Cardiac muscle cell (in vitro differentiated cells and primary cell): ENCODE results near the gene LINC00632. TPM values are rescaled to one million over a fixed set of nuclear protein-coding genes. Genes with fewer than 3 reads are reported as not detected.

ENCODE experiments used
- DNase-seq, 2 donors: peaks; one replicate each; pipeline versions ENCODE4 v3.0.0 to v3.0.0-alpha.2; 2010 to 2017; ENCODE audit warnings: low read depth in 1 of 2, low spot score in 1 of 2
- H3K27ac ChIP-seq: fragments of 200-600 bp; sonication (generic); 2 replicates; pipeline ENCODE4 v1.5.1; 2016
- H3K27me3 ChIP-seq: fragments of 200-600 bp; sonication (generic); 2 replicates; pipeline ENCODE4 v1.6.0; 2016; ENCODE audit warnings: control low read depth
- H3K36me3 ChIP-seq: fragments of 200-600 bp; sonication (generic); 2 replicates; pipeline ENCODE4 v1.5.1; 2016; ENCODE audit warnings: control low read depth
- H3K4me1 ChIP-seq: fragments of 200-600 bp; sonication (generic); 2 replicates; pipeline ENCODE4 v1.8.1; 2017; ENCODE audit warnings: low read depth, mild to moderate bottlenecking, mixed run types
- H3K4me3 ChIP-seq: fragments of 200-600 bp; sonication (generic); 2 replicates; pipeline ENCODE4 v1.5.1; 2016; ENCODE audit warnings: mild to moderate bottlenecking
- H3K9me3 ChIP-seq: fragments of 200-600 bp; sonication (generic); 2 replicates; pipeline ENCODE4 v1.5.1; 2017; ENCODE audit warnings: low read depth, mild to moderate bottlenecking, control low read depth
- polyA plus RNA-seq: library from polyadenylated mRNA; unstranded; fragments of >200 nt; fragmentation: Nextera tagmentation; extraction: Ambion mirVana; gene quantifications from 2 replicates; pipeline ENCODE4 v1.2.1, GENCODE V29; 2016
- total RNA-seq: library from RNA; depleted of rRNA; stranded (reverse); fragments of >200 nt; gene quantifications from 2 replicates; pipeline ENCODE4 v1.2.3, GENCODE V29; 2016
- TF ChIP-seq, protein P1 (sequence below): IDR thresholded peaks from 2 replicates; pipeline ENCODE4 v1.5.1; 2012; ENCODE audit warnings: low read depth, mild to moderate bottlenecking, low read length

Gene LINC00632
- total and polyA plus RNA-seq, 2 experiments from 2014 or later = 6.5 to 9.4 TPM

DNA sequence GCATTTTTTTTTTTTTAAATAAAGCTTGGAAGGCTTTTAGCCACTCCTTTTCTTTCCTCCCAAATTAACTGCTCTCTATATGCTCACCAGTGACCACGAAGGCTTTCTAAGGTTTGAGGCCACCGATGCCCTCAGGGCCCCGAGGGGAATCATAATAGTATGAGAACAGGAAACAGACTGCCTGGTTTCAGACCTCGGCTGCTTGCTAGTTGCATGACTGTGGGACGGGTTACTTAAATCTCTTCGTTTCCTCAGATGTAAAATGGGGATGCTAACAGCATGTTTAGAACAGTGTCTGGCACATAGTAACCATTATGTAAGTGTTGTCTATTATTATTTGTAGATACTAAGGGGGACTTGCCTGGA, 3.6 kb downstream of the LINC00632 start:
- H3K27me3 ChIP-seq = peaks cover 6% of the 10 kb centered on the region
- no peak overlapping the region for H3K4me3 ChIP-seq
- H3K4me1 ChIP-seq = no peaks in the 10 kb centered on the region
- no peak overlapping the region for H3K27ac ChIP-seq
- no peaks in the 10 kb centered on the region for H3K9me3 ChIP-seq
- no peak for DNase-seq
- TF ChIP-seq, protein P1, sequence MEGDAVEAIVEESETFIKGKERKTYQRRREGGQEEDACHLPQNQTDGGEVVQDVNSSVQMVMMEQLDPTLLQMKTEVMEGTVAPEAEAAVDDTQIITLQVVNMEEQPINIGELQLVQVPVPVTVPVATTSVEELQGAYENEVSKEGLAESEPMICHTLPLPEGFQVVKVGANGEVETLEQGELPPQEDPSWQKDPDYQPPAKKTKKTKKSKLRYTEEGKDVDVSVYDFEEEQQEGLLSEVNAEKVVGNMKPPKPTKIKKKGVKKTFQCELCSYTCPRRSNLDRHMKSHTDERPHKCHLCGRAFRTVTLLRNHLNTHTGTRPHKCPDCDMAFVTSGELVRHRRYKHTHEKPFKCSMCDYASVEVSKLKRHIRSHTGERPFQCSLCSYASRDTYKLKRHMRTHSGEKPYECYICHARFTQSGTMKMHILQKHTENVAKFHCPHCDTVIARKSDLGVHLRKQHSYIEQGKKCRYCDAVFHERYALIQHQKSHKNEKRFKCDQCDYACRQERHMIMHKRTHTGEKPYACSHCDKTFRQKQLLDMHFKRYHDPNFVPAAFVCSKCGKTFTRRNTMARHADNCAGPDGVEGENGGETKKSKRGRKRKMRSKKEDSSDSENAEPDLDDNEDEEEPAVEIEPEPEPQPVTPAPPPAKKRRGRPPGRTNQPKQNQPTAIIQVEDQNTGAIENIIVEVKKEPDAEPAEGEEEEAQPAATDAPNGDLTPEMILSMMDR = no peak
- no peaks in the 10 kb centered on the region for H3K36me3 ChIP-seq

DNA sequence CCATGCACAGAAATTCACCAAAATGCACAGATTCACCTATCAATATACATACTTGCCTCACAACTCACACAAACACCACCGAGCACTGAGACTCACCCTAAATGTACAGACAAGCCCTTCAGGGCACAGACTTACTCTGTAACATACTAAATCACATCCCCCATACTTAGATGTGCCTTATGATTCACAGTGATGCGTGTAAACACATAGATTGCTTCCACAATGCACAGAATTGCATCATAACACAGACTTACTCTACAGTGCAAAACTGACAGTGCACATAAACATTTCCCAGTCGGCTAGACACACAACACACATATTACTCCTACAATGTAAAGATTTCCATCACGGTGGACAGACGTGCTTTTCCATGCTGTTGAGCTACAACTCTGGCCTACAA, 6.2 kb downstream of the LINC00632 start:
- no peaks in the 10 kb centered on the region for H3K9me3 ChIP-seq
- no peak overlapping the region for H3K27ac ChIP-seq
- H3K4me1 ChIP-seq = no peaks in the 10 kb centered on the region
- H3K4me3 ChIP-seq = no peak overlapping the region
- H3K36me3 ChIP-seq = no peaks in the 10 kb centered on the region
- no peaks in the 10 kb centered on the region for H3K27me3 ChIP-seq
- TF ChIP-seq, protein P1 = no peak
- no peak for DNase-seq

DNA sequence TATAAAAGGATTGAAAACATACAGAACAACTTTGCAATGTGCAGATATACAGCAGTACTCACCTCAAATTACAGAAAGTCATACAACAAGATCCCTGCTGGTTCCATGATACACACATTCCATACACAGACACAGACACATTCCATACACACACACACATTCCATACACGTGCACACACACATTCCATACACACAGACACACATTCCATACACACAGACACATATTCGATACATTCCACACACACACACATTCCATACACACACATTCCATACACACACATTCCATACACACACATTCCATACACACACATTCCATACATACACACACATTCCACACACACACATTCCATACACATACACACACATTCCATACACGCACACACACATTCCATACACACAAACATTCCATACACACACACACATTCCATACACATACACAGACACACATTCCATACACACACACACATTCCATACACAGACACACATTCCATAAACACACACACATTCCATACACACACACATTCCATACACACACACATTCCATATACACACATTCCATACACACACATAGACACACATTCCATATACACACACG, 13.7 kb downstream of the LINC00632 start:
- Histone ChIP-seq H3K27ac (no peak overlapping the region), H3K4me1 (no peaks in the 10 kb centered on the region), H3K36me3 (no peaks in the 10 kb centered on the region), H3K27me3 (no peaks in the 10 kb centered on the region), H3K4me3 (no peak overlapping the region), H3K9me3 (no peaks in the 10 kb centered on the region)
- TF ChIP-seq, protein P1 = no peak
- DNase-seq = peak; percentile 3 to 24

DNA sequence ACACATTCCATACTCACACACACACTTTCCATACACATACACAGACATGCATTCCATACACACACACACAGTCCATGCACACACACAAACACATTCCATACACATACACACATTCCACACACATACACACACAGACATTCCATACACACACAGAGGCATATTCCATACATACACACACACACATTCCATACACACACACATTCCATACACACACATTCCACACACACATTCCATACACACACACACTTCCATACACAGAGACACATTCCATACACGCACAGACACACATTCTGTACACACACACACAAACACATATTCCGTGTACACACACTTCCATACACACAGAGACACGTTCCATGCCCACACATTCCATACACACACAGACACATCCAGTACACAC, 14.8 kb downstream of the LINC00632 start:
- no peak for DNase-seq
- no peaks in the 10 kb centered on the region for H3K9me3 ChIP-seq
- H3K4me3 ChIP-seq = no peak overlapping the region
- TF ChIP-seq, protein P1 = no peak
- H3K27ac ChIP-seq = no peak overlapping the region
- no peaks in the 10 kb centered on the region for H3K27me3 ChIP-seq
- no peaks in the 10 kb centered on the region for H3K4me1 ChIP-seq
- H3K36me3 ChIP-seq = no peaks in the 10 kb centered on the region

DNA sequence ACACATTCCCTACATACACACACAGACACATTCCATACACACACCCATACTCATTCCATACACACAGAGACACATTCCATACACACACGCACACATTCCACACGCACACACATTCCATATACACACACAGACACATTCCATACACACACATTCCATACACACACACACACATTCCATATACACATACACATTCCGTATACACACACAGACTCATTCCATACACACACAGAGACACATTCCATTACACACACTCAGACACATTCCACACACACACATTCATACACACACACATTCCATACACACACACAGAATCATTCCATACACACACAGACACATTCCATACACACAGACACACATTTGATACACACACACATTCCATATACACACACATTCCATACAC, 15.2 kb downstream of the LINC00632 start:
- no peaks in the 10 kb centered on the region for H3K27me3 ChIP-seq
- TF ChIP-seq, protein P1 = no peak
- no peaks in the 10 kb centered on the region for H3K9me3 ChIP-seq
- H3K4me3 ChIP-seq = no peak overlapping the region
- no peaks in the 10 kb centered on the region for H3K4me1 ChIP-seq
- no peak for DNase-seq
- H3K36me3 ChIP-seq = no peaks in the 10 kb centered on the region
- H3K27ac ChIP-seq = no peak overlapping the region
